Measurements from ENCODE around the gene CFAP100.

The CFAP100 gene

GRCh38 chr3:126406389-126407296, 11.9 kb downstream of the CFAP100 start:
- DNase-seq = no peak

- DNase-seq = no peak
Observed at GRCh38 chr3:126407412-126408044, 12.8 kb downstream of the CFAP100 start.

GRCh38 chr3:126408099-126408498, 13.4 kb downstream of the CFAP100 start:
- no peak for DNase-seq

GRCh38 chr3:126412841-126413692, 18.4 kb downstream of the CFAP100 start:
- DNase-seq = no peak

- DNase-seq = no peak
Observed at GRCh38 chr3:126413693-126414080, 19.0 kb downstream of the CFAP100 start.

GRCh38 chr3:126414406-126414805, 19.7 kb downstream of the CFAP100 start:
- DNase-seq = no peak

GRCh38 chr3:126414961-126415660, 20.4 kb downstream of the CFAP100 start:
- DNase-seq = no peak

- no peak for DNase-seq
Observed at GRCh38 chr3:126415661-126416591, 21.2 kb downstream of the CFAP100 start.

GRCh38 chr3:126416943-126417342, 22.2 kb downstream of the CFAP100 start:
- DNase-seq = no peak

- DNase-seq = no peak
Observed at GRCh38 chr3:126417515-126417914, 22.8 kb downstream of the CFAP100 start.

GRCh38 chr3:126417981-126418530, 23.3 kb downstream of the CFAP100 start:
- DNase-seq = no peak

GRCh38 chr3:126418661-126419131, 24.0 kb downstream of the CFAP100 start:
- DNase-seq = no peak

GRCh38 chr3:126419151-126419703, 24.5 kb downstream of the CFAP100 start:
- DNase-seq = no peak

GRCh38 chr3:126419886-126420786, 25.4 kb downstream of the CFAP100 start:
- no peak for DNase-seq

GRCh38 chr3:126421573-126422119, 26.9 kb downstream of the CFAP100 start:
- no peak for DNase-seq

- no peak for DNase-seq
Observed at GRCh38 chr3:126422121-126422520, 27.4 kb downstream of the CFAP100 start.

- no peak for DNase-seq
Observed at GRCh38 chr3:126422571-126423091, 27.9 kb downstream of the CFAP100 start.

- DNase-seq = no peak
Observed at GRCh38 chr3:126423191-126424038, 28.7 kb downstream of the CFAP100 start.

Data from kidney glomerular epithelial cell (primary cell).